ENCODE measurements around the gene FGF2. TPM values are rescaled to one million over a fixed set of nuclear protein-coding genes. Genes with fewer than 3 reads are reported as not detected.

The FGF2 gene
- total RNA-seq, 1 experiment from 2014 or later = 115 TPM

- TF ChIP-seq ETV6 (CRISPR knock-in tag; IDR thresholded peaks at IDR 0.05) (peak; percentile 75; the same call in 1 of the 2 replicates), ATF2 (CRISPR knock-in tag; IDR thresholded peaks at IDR 0.05; ENCODE audit: borderline replicate concordance, low read depth) (no peak), ZNF425 (CRISPR knock-in tag; conservative IDR thresholded peaks at IDR 0.05) (no peak), JUN (CRISPR knock-in tag; IDR thresholded peaks at IDR 0.05) (peak; percentile 61; the same call in 1 of the 2 replicates), SMAD3 (CRISPR knock-in tag; IDR thresholded peaks at IDR 0.05; ENCODE audit: borderline replicate concordance) (no peak), ZBTB43 (CRISPR knock-in tag; IDR thresholded peaks at IDR 0.05) (no peak), NR2C2 (CRISPR knock-in tag; IDR thresholded peaks at IDR 0.05) (no peak), ZMAT4 (CRISPR knock-in tag; IDR thresholded peaks at IDR 0.05) (no peak), ZNF671 (CRISPR knock-in tag; IDR thresholded peaks at IDR 0.05) (no peak), GABPB1 (CRISPR knock-in tag; IDR thresholded peaks at IDR 0.05) (no peak), NFYB (CRISPR knock-in tag; conservative IDR thresholded peaks at IDR 0.05; ENCODE audit: low read depth) (no peak), ATF6 (CRISPR knock-in tag; IDR thresholded peaks at IDR 0.05) (no peak), E2F4 (CRISPR knock-in tag; IDR thresholded peaks at IDR 0.05; ENCODE audit: borderline replicate concordance, low read depth) (no peak), NR3C1 (CRISPR knock-in tag; conservative IDR thresholded peaks at IDR 0.05; ENCODE audit: low read depth) (no peak), MLX (CRISPR knock-in tag; IDR thresholded peaks at IDR 0.05) (no peak), ELF4 (CRISPR knock-in tag; IDR thresholded peaks at IDR 0.05; ENCODE audit: low read depth) (no peak), IRF2 (CRISPR knock-in tag; IDR thresholded peaks at IDR 0.05; ENCODE audit: borderline replicate concordance, low read depth) (no peak), MAX (CRISPR knock-in tag; IDR thresholded peaks at IDR 0.05) (peak; percentile 58), E2F5 (CRISPR knock-in tag; IDR thresholded peaks at IDR 0.05) (no peak), ZNF416 (CRISPR knock-in tag; IDR thresholded peaks at IDR 0.05) (no peak), PRRX2 (CRISPR knock-in tag; IDR thresholded peaks at IDR 0.05) (no peak), TEAD1 (CRISPR knock-in tag; IDR thresholded peaks at IDR 0.05) (peak; percentile 99; the same call in 1 of the 2 replicates), USF1 (CRISPR knock-in tag; IDR thresholded peaks at IDR 0.05) (no peak), NFATC4 (CRISPR knock-in tag; IDR thresholded peaks at IDR 0.05) (no peak), GTF2I (CRISPR knock-in tag; conservative IDR thresholded peaks at IDR 0.05) (no peak)
Observed at GRCh38 chr4:122783301-122784215, 43.1 kb upstream of the FGF2 start (continued).
